ENCODE measurements around the gene MYO7B. TPM values are rescaled to one million over a fixed set of nuclear protein-coding genes. Genes with fewer than 3 reads are reported as not detected.

The MYO7B gene
- total and polyA plus RNA-seq, 2 donors (not counting 1 experiment from before 2014, with no cell fraction given): 5.0 to 68.2 TPM

GRCh38 chr2:127510073-127510472, 25.4 kb upstream of the MYO7B start:
- no peak overlapping the region for H3K27ac ChIP-seq (ENCODE audit: low read length in 2 of 2)
- peaks cover 81% of the 10 kb centered on the region for H4K20me1 ChIP-seq (ENCODE audit: control insufficient read depth, insufficient read depth, low read length, poor library complexity, severe bottlenecking)
- intact Hi-C loops (cut with micrococcal nuclease): no loop called here
- 92% methylated on average over 2 of the region's 2 CpGs for WGBS (ENCODE audit: insufficient coverage)
- no peaks in the 10 kb centered on the region for H3K9me3 Mint-ChIP-seq (ENCODE audit: insufficient read depth)
- H2AFZ ChIP-seq (ENCODE audit: insufficient read depth, low read depth, low read length, poor library complexity, severe bottlenecking): no peak overlapping the region
- TF ChIP-seq EZH2 (IDR thresholded peaks at IDR 0.05; ENCODE audit: borderline replicate concordance, insufficient read depth, low read depth, low read length, poor library complexity, severe bottlenecking): no peak
- TF ChIP-seq, protein P1, sequence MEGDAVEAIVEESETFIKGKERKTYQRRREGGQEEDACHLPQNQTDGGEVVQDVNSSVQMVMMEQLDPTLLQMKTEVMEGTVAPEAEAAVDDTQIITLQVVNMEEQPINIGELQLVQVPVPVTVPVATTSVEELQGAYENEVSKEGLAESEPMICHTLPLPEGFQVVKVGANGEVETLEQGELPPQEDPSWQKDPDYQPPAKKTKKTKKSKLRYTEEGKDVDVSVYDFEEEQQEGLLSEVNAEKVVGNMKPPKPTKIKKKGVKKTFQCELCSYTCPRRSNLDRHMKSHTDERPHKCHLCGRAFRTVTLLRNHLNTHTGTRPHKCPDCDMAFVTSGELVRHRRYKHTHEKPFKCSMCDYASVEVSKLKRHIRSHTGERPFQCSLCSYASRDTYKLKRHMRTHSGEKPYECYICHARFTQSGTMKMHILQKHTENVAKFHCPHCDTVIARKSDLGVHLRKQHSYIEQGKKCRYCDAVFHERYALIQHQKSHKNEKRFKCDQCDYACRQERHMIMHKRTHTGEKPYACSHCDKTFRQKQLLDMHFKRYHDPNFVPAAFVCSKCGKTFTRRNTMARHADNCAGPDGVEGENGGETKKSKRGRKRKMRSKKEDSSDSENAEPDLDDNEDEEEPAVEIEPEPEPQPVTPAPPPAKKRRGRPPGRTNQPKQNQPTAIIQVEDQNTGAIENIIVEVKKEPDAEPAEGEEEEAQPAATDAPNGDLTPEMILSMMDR (IDR thresholded peaks at IDR 0.05): no peak
- no peaks in the 10 kb centered on the region for H3K9me3 ChIP-seq (ENCODE audit: control extremely low read depth in 1 of 3, control insufficient read depth in 2 of 3, insufficient read depth in 1 of 3, low read length in 2 of 3)
- no peak overlapping the region for H3K4me3 Mint-ChIP-seq
- H3K4me1 Mint-ChIP-seq: peaks cover 49% of the 10 kb centered on the region
- ATAC-seq (ENCODE audit: low read depth) (no peak), DNase-seq (no peak)
- no peak overlapping the region for H3K4me2 ChIP-seq (replicated peaks; ENCODE audit: low read depth, low read length, poor library complexity, severe bottlenecking)
- no peak overlapping the region for H3K27ac Mint-ChIP-seq
- H3K4me1 ChIP-seq (ENCODE audit: control insufficient read depth in 2 of 2, insufficient read depth in 2 of 2, low read length in 2 of 2): peaks cover 5 to 7% of the 10 kb centered on the region in 2 donors
- H3K36me3 ChIP-seq (replicated peaks in 1 of 2; ENCODE audit: control extremely low read depth in 1 of 2, control insufficient read depth in 1 of 2, extremely low read depth in 1 of 2, insufficient read depth in 2 of 2, low read length in 1 of 2): peaks cover 6 to 30% of the 10 kb centered on the region in 2 experiments
- ChIA-PET POLR2A (no interaction called here), CTCF (interaction anchor here (0.8 to 2.4 kb wide), 2 partner anchors 68 to 140 kb away, joined by 3 to 7 read pairs; no protein-coding TSS in a partner anchor)
- H3K4me3 ChIP-seq (ENCODE audit: control extremely low read depth in 1 of 5, extremely low read depth in 1 of 5, insufficient read depth in 1 of 5, low read depth in 2 of 5, low read length in 4 of 5): no peak overlapping the region
- no peaks in the 10 kb centered on the region for H3K27me3 Mint-ChIP-seq
- peaks cover 87% of the 10 kb centered on the region for H3K79me2 ChIP-seq (ENCODE audit: control insufficient read depth, insufficient read depth, low read length)
- H3K9ac ChIP-seq (ENCODE audit: low read length): no peak overlapping the region
- H3K27me3 ChIP-seq (replicated peaks in 1 of 4; ENCODE audit: control extremely low read depth in 1 of 4, control insufficient read depth in 3 of 4, insufficient read depth in 4 of 4, low read length in 3 of 4): no peaks in the 10 kb centered on the region

DNA sequence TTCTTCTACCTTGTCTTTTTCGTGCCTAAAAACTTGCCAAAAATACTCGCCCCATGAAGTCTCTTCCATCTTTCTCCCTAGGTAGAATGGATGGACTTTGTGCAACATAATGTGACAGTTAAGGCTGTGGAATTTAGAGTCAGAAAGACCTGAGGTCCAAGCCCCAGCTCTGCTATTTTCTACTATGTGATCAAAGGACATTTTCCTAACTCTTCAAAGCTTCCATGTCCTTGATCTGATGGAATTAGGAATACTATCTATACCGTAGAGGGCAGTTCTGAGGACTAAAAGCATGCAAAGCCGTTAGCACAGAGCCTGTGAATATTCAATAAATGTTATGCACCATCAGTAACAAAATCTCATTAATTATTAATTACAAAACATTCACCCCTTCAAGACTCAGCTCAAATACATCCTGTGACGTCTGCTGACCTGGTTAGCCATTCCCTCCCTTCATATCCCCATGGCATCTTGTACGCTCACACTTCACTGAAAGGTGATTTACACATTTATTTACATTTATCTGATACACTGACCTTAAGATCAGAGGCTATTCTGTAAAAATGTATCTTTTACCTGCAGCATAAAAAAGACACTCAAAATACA, 24.3 kb upstream of the MYO7B start:
- CTCF ChIA-PET: no interaction called here
- peaks cover 87% of the 10 kb centered on the region for H4K20me1 ChIP-seq (ENCODE audit: control insufficient read depth, insufficient read depth, low read length, poor library complexity, severe bottlenecking)
- Mint-ChIP-seq H3K4me3 (no peak overlapping the region), H3K4me1 (peaks cover 60% of the 10 kb centered on the region), H3K27me3 (no peaks in the 10 kb centered on the region), H3K9me3 (ENCODE audit: insufficient read depth) (no peaks in the 10 kb centered on the region), H3K27ac (no peak overlapping the region)
- H3K9me3 ChIP-seq (ENCODE audit: control extremely low read depth in 1 of 3, control insufficient read depth in 2 of 3, insufficient read depth in 1 of 3, low read length in 2 of 3): no peaks in the 10 kb centered on the region
- H3K4me3 ChIP-seq (ENCODE audit: control extremely low read depth in 1 of 5, extremely low read depth in 1 of 5, insufficient read depth in 1 of 5, low read depth in 2 of 5, low read length in 4 of 5): no peak overlapping the region
- peaks cover 10 to 36% of the 10 kb centered on the region in 2 experiments for H3K36me3 ChIP-seq (replicated peaks in 1 of 2; ENCODE audit: control extremely low read depth in 1 of 2, control insufficient read depth in 1 of 2, extremely low read depth in 1 of 2, insufficient read depth in 2 of 2, low read length in 1 of 2)
- ATAC-seq (ENCODE audit: low read depth) (no peak), DNase-seq (no peak)
- TF ChIP-seq, protein P1 (IDR thresholded peaks at IDR 0.05): no peak
- TF ChIP-seq EZH2 (IDR thresholded peaks at IDR 0.05; ENCODE audit: borderline replicate concordance, insufficient read depth, low read depth, low read length, poor library complexity, severe bottlenecking): no peak
- WGBS (ENCODE audit: insufficient coverage): 93% methylated on average over 2 of the region's 6 CpGs
- H3K79me2 ChIP-seq (ENCODE audit: control insufficient read depth, insufficient read depth, low read length): peaks cover 98% of the 10 kb centered on the region
- peak overlapping the region in 1 of 2 donors; percentile 27 for H3K27ac ChIP-seq (ENCODE audit: low read length in 2 of 2)
- no peaks in the 10 kb centered on the region for H3K27me3 ChIP-seq (replicated peaks in 1 of 4; ENCODE audit: control extremely low read depth in 1 of 4, control insufficient read depth in 3 of 4, insufficient read depth in 4 of 4, low read length in 3 of 4)
- no peak overlapping the region for H2AFZ ChIP-seq (ENCODE audit: insufficient read depth, low read depth, low read length, poor library complexity, severe bottlenecking)
- H3K9ac ChIP-seq (ENCODE audit: low read length): no peak overlapping the region
- no peak overlapping the region for H3K4me2 ChIP-seq (replicated peaks; ENCODE audit: low read depth, low read length, poor library complexity, severe bottlenecking)
- POLR2A ChIA-PET: no interaction called here
- intact Hi-C loops (cut with micrococcal nuclease): no loop called here
- peaks cover 16% of the 10 kb centered on the region in 2 donors for H3K4me1 ChIP-seq (ENCODE audit: control insufficient read depth in 2 of 2, insufficient read depth in 2 of 2, low read length in 2 of 2)

Measured in B cell (primary cell).